ENCODE results near the gene TTC33. TPM values are rescaled to one million over a fixed set of nuclear protein-coding genes. Genes with fewer than 3 reads are reported as not detected.
A peak's percentile ranks its signal among the peaks of the same experiment; 100 is the strongest.

Gene TTC33
- polyA plus RNA-seq = 53.1 and 73.5 TPM in 2 replicates
- 99.8 and 105 TPM in 2 replicates for polyA minus RNA-seq

DNA sequence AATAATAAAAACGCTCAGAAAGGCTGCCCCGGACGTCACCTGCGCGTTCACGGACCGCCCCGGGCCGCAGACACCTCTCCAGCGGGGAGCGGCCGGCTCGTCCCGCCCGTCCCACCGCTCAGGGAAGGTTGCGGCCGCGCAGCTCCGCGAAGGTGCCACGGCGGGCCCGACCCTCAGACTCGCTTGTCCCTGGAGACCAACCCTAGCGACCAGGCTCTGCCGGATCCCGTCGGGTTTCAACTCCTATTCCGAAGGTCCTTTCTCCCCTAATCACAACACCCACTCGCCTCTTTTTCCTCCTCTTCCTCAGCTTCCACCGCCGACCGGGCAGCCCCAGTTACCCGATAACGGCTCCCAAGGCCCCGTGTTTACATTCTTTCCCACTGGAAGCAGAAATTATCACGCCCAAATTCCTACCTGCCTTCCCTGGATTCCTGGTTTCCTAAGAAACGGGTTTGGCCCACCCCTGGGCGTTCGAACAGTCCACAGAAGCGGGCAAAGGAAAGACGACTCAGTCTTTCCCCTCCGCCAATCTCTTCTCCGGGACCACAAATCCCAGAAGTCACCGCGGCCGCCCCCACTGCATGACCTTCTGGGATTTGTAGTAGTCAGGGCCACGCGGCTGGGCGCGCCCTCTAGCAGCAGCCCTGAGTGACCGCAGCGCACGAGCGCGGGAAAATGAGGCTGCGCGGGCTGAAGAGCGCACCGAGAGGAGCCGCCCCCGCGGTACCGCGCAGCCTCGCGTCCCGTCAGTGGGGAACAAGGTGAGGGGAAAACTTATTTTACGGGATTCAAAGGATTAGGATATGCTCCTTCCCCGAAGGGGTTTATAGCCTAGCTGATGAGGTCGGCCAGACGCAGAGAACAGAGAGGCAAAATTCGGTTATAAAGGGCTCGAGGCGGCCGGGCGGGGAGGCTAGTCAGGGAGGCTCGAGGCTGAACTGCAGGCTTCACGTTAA lies at the start of gene TTC33:
Gene TTC33 (minus strand): TSS at position 555 of the 959 bp plus-strand sequence. CDS start 8,943 bp downstream, outside the sequence.
- Histone ChIP-seq H3K27me3 (ENCODE audit: insufficient read depth, low read depth, low read length) (no peaks in the 10 kb centered on the region), H4K20me1 (ENCODE audit: insufficient read depth) (no peaks in the 10 kb centered on the region), H3K9ac (ENCODE audit: low read length) (peak within 1 kb of the TSS; percentile 95), H3K4me3 (ENCODE audit: low read length) (peak within 1 kb of the TSS; percentile 90), H3K9me2 (ENCODE audit: insufficient read depth, low read length) (no peaks in the 10 kb centered on the region), H3K9me3 (ENCODE audit: low read length) (peaks cover 4% of the 10 kb centered on the region), H3F3A (ENCODE audit: insufficient read depth, low read length, poor library complexity, severe bottlenecking) (no peaks in the 10 kb centered on the region), H3K36me3 (ENCODE audit: insufficient read depth, low read length) (no peaks in the 10 kb centered on the region), H3K4me2 (ENCODE audit: low read length) (peak within 1 kb of the TSS; percentile 80), H2AFZ (ENCODE audit: low read depth, low read length) (peak within 1 kb of the TSS; percentile 88), H3K79me2 (replicated peaks; ENCODE audit: insufficient read depth, low read length) (peaks cover 28% of the 10 kb centered on the region), H3K27ac (ENCODE audit: low read length) (peak within 1 kb of the TSS; percentile 92)
- peak; percentile 78 for TF ChIP-seq MXI1 (conservative IDR thresholded peaks at IDR 0.05; ENCODE audit: poor library complexity, severe bottlenecking)
- no peak for TF ChIP-seq EP300 (conservative IDR thresholded peaks at IDR 0.05; ENCODE audit: poor library complexity, severe bottlenecking)
- TF ChIP-seq TAF1 (IDR thresholded peaks at IDR 0.05; ENCODE audit: low read depth) = peak; percentile 59
- peak; percentile 67 for TF ChIP-seq RAD21 (conservative IDR thresholded peaks at IDR 0.05)
- TF ChIP-seq SMC3 (conservative IDR thresholded peaks at IDR 0.05; ENCODE audit: poor library complexity) = peak; percentile 71
- peak; percentile 91 for TF ChIP-seq CTCF (IDR thresholded peaks at IDR 0.05; ENCODE audit: poor library complexity, severe bottlenecking)
- TF ChIP-seq POLR2AphosphoS5 (IDR thresholded peaks at IDR 0.05) = peak; percentile 76
- no peak for TF ChIP-seq EZH2 (IDR thresholded peaks at IDR 0.05; ENCODE audit: borderline replicate concordance, insufficient read depth, low read length, poor library complexity, severe bottlenecking)
- TF ChIP-seq, protein P1, sequence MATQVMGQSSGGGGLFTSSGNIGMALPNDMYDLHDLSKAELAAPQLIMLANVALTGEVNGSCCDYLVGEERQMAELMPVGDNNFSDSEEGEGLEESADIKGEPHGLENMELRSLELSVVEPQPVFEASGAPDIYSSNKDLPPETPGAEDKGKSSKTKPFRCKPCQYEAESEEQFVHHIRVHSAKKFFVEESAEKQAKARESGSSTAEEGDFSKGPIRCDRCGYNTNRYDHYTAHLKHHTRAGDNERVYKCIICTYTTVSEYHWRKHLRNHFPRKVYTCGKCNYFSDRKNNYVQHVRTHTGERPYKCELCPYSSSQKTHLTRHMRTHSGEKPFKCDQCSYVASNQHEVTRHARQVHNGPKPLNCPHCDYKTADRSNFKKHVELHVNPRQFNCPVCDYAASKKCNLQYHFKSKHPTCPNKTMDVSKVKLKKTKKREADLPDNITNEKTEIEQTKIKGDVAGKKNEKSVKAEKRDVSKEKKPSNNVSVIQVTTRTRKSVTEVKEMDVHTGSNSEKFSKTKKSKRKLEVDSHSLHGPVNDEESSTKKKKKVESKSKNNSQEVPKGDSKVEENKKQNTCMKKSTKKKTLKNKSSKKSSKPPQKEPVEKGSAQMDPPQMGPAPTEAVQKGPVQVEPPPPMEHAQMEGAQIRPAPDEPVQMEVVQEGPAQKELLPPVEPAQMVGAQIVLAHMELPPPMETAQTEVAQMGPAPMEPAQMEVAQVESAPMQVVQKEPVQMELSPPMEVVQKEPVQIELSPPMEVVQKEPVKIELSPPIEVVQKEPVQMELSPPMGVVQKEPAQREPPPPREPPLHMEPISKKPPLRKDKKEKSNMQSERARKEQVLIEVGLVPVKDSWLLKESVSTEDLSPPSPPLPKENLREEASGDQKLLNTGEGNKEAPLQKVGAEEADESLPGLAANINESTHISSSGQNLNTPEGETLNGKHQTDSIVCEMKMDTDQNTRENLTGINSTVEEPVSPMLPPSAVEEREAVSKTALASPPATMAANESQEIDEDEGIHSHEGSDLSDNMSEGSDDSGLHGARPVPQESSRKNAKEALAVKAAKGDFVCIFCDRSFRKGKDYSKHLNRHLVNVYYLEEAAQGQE (IDR thresholded peaks at IDR 0.05; ENCODE audit: borderline replicate concordance) = no peak

DNA sequence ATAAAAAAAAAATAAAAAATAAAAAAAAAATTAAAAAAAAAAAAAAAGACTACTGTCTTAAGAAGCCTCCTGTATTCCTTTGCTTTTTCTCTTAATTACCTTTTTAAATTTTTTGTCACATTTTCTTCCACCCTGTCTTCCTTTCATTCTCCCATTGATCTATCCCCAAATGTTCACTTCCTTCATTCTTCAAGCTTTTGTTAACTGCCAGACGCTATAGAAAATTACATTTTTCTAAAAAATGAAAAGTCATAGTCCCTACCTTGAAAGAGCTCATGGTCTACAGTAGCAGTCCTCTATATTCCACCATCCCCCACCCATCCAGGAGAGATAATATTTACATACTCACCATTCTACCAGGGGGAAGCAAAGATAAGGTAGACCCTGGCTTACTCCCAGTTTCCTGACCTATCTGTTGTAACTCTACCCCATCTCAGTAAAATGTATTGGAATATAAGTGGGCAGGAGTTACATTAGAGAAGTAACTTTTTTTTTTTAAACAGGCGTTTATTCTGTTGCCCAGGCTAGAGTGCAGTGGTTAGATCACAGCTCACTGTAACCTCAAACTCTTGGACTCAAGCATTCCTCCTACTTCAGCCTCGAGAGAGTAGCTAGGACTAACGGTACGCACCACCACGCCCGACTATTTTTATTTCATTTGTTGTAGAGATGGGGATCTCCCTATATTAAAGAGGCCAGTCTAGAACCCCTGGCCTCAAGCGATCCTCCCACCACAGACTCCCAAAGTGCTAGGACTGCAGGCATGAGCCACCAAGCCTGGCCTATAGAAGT lies 46.2 kb upstream of the TTC33 start:
- TF ChIP-seq EP300 (conservative IDR thresholded peaks at IDR 0.05; ENCODE audit: poor library complexity, severe bottlenecking) (no peak), TAF1 (IDR thresholded peaks at IDR 0.05; ENCODE audit: low read depth) (no peak), EZH2 (IDR thresholded peaks at IDR 0.05; ENCODE audit: borderline replicate concordance, insufficient read depth, low read length, poor library complexity, severe bottlenecking) (no peak), RAD21 (conservative IDR thresholded peaks at IDR 0.05) (no peak), CTCF (IDR thresholded peaks at IDR 0.05; ENCODE audit: poor library complexity, severe bottlenecking) (no peak), MXI1 (conservative IDR thresholded peaks at IDR 0.05; ENCODE audit: poor library complexity, severe bottlenecking) (no peak), SMC3 (conservative IDR thresholded peaks at IDR 0.05; ENCODE audit: poor library complexity) (no peak), POLR2AphosphoS5 (IDR thresholded peaks at IDR 0.05) (no peak)
- TF ChIP-seq, protein P1 (IDR thresholded peaks at IDR 0.05; ENCODE audit: borderline replicate concordance) = no peak
- peaks cover 3% of the 10 kb centered on the region for H3K79me2 ChIP-seq (replicated peaks; ENCODE audit: insufficient read depth, low read length)
- H2AFZ ChIP-seq (ENCODE audit: low read depth, low read length) = no peak overlapping the region
- no peaks in the 10 kb centered on the region for H3K27me3 ChIP-seq (ENCODE audit: insufficient read depth, low read depth, low read length)
- no peak overlapping the region for H3K4me3 ChIP-seq (ENCODE audit: low read length)
- H3K9me2 ChIP-seq (ENCODE audit: insufficient read depth, low read length) = no peaks in the 10 kb centered on the region
- no peak overlapping the region for H3K9ac ChIP-seq (ENCODE audit: low read length)
- no peaks in the 10 kb centered on the region for H3K9me3 ChIP-seq (ENCODE audit: low read length)
- H3K27ac ChIP-seq (ENCODE audit: low read length) = no peak overlapping the region
- H4K20me1 ChIP-seq (ENCODE audit: insufficient read depth) = no peaks in the 10 kb centered on the region
- H3F3A ChIP-seq (ENCODE audit: insufficient read depth, low read length, poor library complexity, severe bottlenecking) = peaks cover 3% of the 10 kb centered on the region
- no peak overlapping the region for H3K4me2 ChIP-seq (ENCODE audit: low read length)
- no peaks in the 10 kb centered on the region for H3K36me3 ChIP-seq (ENCODE audit: insufficient read depth, low read length)

Measured in neural cell (in vitro differentiated cells).